GM19395 (cell line): ENCODE results near the gene CDT1.

Experiments
- ATAC-seq: cut with Tn5 transposase; IDR thresholded peaks from one replicate; pipeline ENCODE4 v1.9.1; 2021; ENCODE audit warnings: mild to moderate bottlenecking, moderate library complexity; ENCODE audit not compliant: unreplicated experiment

Gene CDT1

DNA sequence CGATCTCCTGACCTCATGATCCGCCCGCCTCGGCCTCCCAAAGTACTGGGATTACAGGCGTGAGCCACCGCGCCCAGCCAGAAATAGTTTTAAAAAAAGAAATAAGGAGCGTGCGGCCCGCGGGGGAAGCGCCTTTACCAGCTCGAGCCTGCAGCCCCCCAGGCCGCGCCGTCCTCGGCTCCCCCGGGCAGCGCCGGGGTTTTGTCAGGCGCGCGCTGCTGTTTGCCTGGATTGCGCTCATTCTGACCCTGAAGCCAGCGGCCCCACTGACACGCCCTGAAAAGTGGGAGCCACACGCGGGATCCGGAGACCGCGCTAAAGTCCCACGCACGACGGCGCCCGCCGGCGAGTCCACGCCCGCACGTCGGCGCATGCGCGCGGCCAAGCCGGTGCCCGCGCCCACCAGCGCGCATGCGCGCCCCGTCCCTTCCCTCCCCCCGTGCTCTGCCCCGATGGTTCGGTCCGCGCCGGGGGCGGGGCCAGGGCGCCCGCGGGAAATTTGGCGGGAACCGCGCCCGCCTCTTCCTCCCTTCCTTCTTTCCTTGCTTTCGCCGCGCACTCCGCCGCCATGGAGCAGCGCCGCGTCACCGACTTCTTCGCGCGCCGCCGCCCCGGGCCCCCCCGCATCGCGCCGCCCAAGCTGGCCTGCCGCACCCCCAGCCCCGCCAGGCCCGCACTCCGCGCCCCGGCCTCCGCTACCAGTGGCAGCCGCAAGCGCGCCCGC lies at the start of gene CDT1:
Gene CDT1, plus strand, starts transcription at position 526 of the 724 bp plus-strand sequence. Its CDS starts 43 bp downstream, at position 569.
- ATAC-seq: peak; percentile 53

DNA sequence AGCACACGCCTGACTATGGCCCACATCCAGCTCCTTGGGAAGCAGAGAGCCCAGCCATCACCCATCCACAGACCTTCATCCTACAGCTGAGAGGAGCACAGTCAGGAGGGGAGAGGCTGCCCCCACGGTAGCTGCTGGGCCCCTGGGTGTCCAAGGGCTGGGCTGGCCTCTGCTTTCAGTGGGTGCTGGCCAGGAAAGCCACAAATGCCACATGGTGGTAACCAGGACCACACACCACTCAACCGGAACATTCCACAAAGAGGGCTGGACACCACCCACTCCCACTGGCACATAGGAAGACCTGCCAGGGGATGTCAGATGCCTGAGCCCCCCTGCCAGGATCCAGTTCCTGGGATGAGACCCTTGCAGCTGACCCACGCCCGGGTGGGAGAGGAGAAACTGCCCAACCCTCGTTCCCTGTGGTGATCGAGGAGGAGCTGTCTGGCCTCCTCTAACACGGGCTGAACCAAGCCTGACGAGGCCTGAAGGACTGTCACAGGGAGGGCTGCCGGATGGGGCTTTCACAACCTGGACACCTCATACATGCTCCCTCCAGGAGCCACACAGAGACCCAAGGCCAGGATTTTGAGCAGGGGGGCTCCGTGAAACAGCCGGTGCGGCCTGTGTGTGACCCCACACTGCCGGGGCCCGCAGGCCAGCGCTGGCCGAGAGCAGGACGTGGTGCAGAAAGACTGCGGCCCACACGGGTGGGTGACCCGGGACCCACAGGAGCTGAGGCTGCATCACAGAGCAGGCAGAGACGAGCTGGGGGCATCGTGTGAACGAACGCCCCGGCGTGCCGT lies 49.3 kb upstream of the CDT1 start:
- ATAC-seq: no peak

DNA sequence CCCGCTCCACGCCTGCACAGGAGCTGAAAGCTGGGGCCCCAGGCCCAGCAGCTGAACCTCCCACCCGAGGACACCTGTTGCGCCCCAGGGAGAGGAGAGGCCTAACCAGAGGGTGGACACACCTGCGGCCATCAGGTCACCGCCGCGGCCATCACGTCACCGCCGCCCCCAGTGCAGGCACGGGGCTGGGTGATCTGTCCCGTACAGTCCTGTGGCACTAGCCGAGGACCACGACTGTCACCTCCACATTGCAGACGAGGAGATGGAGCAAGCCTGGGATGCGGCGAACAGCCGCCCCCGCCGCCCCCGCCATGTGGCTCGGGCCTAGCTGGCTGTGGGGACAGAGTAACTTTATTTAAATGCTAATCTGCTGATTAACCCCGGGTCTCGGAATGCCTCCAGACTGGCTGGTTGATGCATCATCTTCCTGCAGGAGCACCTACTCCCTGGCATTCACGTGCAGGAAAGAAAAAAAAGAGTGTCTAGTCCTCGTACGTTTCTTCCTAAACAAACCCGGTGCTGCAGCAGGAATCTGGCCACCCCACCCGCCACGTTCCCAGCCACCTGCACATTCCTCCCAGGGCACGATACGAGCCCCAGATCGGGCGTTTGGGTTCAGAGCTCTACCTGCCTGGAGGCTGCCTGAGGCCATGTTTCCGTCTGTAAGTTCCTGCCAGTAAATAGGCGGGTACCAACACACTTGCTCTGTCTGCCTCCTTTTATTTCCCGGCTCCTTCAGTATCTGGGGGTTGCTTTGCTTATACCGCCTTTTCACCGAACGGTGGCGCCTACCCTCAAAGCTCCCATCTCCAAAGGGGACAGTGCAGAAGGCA lies 48.5 kb upstream of the CDT1 start:
- ATAC-seq: no peak

GRCh38 chr16:88755745-88756443 lies 47.7 kb upstream of the CDT1 start:
- ATAC-seq: no peak

- ATAC-seq: no peak
Measured at GRCh38 chr16:88758227-88758943, 45.2 kb upstream of the CDT1 start.

GRCh38 chr16:88758944-88759244 lies 44.7 kb upstream of the CDT1 start:
- no peak for ATAC-seq

GRCh38 chr16:88759245-88759975 lies 44.2 kb upstream of the CDT1 start:
- ATAC-seq: no peak

DNA sequence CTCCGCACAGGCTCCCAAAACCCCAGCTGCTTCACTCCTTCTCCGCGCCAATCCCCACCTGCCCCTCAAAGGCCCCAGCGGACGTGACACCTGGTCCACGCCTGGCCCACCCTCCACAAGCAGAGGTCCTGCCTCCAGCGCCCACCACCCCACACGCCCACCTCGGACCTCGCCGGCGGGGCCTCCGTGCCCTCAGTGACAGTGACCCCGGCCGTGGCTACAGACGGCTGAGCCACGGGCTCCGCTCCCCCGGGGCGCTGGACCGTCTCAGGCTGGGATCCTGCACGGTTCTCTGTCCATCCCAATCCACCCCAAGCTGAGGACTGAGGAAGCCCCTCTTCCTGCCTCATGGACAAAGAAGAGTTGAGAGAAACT lies 43.6 kb upstream of the CDT1 start:
- ATAC-seq: no peak

- no peak for ATAC-seq
Measured at GRCh38 chr16:88760424-88761142, 43.0 kb upstream of the CDT1 start.

DNA sequence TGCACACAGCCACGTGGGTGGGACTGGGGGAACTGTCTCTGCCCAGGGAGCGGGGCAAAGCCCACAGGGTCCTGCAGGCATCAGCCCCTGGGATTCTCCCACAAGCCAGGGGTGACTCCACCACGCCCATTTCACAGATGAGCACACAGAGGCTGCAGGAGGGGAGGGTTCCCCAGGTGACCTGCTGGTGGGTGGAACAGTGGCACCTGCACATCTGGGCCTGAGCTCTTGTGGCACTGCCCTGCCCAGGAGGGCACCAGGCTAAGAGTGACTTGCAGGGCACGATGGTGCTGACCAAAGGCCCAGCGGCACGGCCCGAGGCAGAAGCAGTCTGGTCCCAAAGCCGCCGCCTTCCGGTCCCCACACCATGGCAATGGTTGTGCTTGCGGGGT lies 42.5 kb upstream of the CDT1 start:
- ATAC-seq: no peak

DNA sequence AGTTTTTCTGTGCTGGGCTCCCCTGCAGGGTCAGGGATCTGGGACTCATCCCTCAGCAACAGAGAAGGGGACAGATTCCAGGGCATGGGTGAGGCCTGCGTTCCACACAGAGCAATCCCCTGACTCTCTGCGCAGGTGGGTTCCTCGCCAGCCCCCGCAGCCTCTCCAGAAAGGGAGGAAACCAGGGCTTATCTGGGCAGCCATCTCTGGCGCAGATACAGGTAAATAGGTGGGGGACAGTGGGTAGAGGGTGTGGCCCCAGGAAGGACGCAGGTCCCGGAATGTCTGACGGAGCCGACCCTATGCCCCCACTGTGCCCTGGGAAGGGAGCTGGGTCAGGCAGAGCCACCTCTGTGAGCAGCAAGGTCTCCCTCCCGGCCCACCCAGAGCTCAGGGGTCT lies 41.8 kb upstream of the CDT1 start:
- no peak for ATAC-seq

DNA sequence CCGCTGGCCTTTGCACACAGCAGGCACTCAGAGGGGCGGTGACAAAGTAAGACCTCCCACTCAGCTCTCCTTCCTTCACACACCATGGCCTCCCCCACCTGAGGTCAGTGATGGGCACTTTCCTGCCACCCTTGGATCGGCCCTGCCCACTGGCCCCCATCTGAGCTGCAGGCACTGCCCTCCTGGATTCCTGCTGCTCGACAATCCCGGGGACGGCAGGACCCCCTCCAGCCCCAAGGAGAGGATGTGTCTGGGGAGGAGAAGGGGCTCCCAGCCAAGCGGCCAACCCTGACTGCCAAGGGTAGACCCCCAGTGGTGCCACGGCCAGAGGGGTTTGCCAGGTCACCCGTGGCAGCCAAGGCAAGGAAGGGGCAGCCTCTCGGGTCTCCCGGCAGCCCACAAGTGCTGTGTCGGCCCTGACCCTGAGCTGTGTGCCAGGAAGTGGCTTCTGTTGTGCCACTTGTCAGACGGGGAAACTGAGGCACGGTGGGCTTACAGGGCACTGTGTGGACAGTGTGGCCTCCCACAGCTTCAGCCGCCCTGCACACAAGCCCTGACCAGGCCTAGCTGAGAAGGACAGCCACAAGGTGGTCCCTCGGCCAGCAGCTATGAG lies 41.2 kb upstream of the CDT1 start:
- no peak for ATAC-seq

- no peak for ATAC-seq
Measured at GRCh38 chr16:88762941-88763340, 40.6 kb upstream of the CDT1 start.

GRCh38 chr16:88763502-88764053 lies 40.0 kb upstream of the CDT1 start:
- no peak for ATAC-seq

DNA sequence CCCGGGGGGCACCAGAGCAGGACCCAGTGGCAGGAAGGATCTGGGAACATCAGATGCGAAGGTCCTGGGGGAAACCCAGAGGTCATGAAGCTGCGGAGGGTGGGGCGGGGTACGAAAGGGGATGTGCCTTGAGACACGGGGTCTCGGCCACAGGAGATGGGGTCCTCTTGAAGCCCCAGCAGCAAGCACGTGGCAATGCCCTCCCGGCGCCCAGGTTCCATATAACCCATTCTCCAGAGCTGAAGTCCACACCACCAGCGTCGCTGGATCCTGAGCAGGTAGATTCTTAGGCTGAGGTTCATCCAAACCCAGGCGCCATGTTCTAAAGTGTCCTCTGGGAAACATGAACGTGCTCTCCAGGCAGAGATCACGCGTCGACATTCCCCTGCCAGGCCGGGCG lies 39.5 kb upstream of the CDT1 start:
- no peak for ATAC-seq

DNA sequence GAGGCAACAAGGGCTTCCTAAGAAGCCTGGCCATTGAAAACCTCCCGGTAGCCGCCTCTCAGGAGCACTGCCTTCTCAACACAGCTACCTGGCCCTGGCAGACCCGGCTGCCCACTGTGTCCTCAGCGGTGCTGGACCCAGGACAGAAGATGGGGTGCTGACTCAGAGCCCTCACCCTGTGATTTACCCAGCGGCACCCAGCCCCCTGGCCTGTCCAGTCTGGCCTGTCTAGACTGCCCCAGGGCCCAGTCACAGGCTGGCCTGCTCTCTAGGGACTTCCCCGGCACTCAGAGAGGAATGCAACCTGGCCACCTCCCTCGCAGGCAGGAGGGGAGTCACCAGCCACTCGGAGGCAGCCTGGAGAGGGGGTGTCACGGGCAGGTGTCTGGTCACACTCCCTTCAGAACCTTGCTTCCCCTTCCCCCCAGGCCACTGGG lies 38.7 kb upstream of the CDT1 start:
- ATAC-seq: no peak

- ATAC-seq: no peak
Measured at GRCh38 chr16:88766975-88767374, 36.6 kb upstream of the CDT1 start.

DNA sequence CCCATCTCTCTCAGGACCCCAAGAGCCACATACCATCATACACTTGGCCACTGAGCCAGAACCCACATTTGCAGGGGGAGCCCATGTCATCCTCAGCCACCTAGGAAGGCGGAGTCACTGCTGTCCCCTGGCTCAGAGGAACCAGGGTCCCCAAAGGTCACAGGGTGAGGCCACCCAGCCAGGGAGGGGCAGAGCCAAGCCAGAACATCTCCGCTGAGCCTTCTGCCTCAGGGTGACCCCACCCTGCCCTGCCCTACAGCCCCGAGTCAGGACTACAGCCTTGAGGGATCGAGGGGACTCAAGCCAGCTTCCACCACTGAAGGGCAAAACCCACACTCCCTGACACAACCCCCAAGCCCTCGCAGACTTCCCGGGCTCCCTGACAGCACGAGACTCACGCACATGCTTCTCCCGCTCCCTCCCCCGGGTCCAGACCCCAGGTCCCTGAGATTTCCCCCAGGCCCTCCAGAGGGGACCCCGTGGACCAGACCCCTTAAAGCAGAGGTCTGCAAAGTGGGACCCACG lies 36.0 kb upstream of the CDT1 start:
- ATAC-seq: no peak
